SU-DHL-6 (cell line): Measurements from ENCODE around the gene LRRK1.

ENCODE experiments used
- H2AFZ ChIP-seq: fragments of 200-600 bp; sonication (generic); 2 replicates; pipeline ENCODE4 v1.6.1; 2014; ENCODE audit warnings: low read depth, mild to moderate bottlenecking, moderate library complexity, mixed read lengths, antibody characterized with exemption, low read length; ENCODE audit not compliant: severe bottlenecking
- H3F3A ChIP-seq: fragments of 200-600 bp; shearing (Covaris generic); 2 replicates; pipeline ENCODE4 v1.6.0; 2016; ENCODE audit warnings: antibody characterized with exemption, mild to moderate bottlenecking; ENCODE audit not compliant: insufficient read depth
- H3K27ac ChIP-seq: fragments of 200-600 bp; sonication (generic); 2 replicates; pipeline ENCODE4 v1.5.1; 2016; ENCODE audit warnings: low read depth, mild to moderate bottlenecking, low read length, moderate library complexity, mixed read lengths
- H3K27me3 ChIP-seq: fragments of 200-600 bp; sonication (generic), shearing (Covaris generic); 2 replicates; pipeline ENCODE4 v1.6.0; 2014; ENCODE audit warnings: mild to moderate bottlenecking, low read length
- H3K36me3 ChIP-seq: fragments of 200-600 bp; sonication (generic); 2 replicates; pipeline ENCODE4 v1.6.1; 2014; ENCODE audit warnings: mild to moderate bottlenecking, low read length, mixed read lengths
- H3K4me2 ChIP-seq: fragments of 300-600, 200-600 bp; shearing (Covaris generic), sonication (generic); 2 replicates; pipeline ENCODE4 v1.6.0; 2014; ENCODE audit warnings: low read length, low read depth, mild to moderate bottlenecking; ENCODE audit not compliant: poor library complexity, severe bottlenecking
- H3K4me3 ChIP-seq: fragments of 200-600 bp; sonication (generic); 2 replicates; pipeline ENCODE4 v1.5.1; 2014; ENCODE audit warnings: antibody characterized with exemption, low read length, mild to moderate bottlenecking, mixed read lengths; ENCODE audit not compliant: insufficient read depth, poor library complexity, severe bottlenecking
- H3K79me2 ChIP-seq: fragments of 200-600 bp; sonication (generic); 2 replicates; pipeline ENCODE4 v1.6.1; 2014; ENCODE audit warnings: mild to moderate bottlenecking, low read length, moderate library complexity; ENCODE audit not compliant: insufficient read depth
- H3K9ac ChIP-seq: fragments of 200-600 bp; sonication (generic); 2 replicates; pipeline ENCODE4 v1.7.0; 2014; ENCODE audit warnings: mild to moderate bottlenecking, low read length
- H3K9me2 ChIP-seq: fragments of 200-600 bp; sonication (generic); replicated peaks from 2 replicates; pipeline ENCODE4 v1.6.1; 2014; ENCODE audit warnings: low read length; ENCODE audit not compliant: insufficient read depth
- H3K9me3 ChIP-seq: fragments of 200-600 bp; sonication (generic); 2 replicates; pipeline ENCODE4 v1.6.1; 2014; ENCODE audit warnings: low read length, mixed read lengths; ENCODE audit not compliant: insufficient read depth
- H4K20me1 ChIP-seq: fragments of 200-600 bp; sonication (generic); 2 replicates; pipeline ENCODE4 v1.6.1; 2014; ENCODE audit warnings: low read depth, mild to moderate bottlenecking, antibody characterized with exemption, low read length, moderate library complexity, mixed read lengths
- EZH2phosphoT487 ChIP-seq: fragments of 200-600 bp; sonication (generic), shearing (Covaris generic); conservative IDR thresholded peaks from 2 replicates; pipeline ENCODE4 v1.6.1; 2018; ENCODE audit warnings: mild to moderate bottlenecking, antibody characterized with exemption, low read length, moderate library complexity, mixed read lengths
- TF ChIP-seq, protein P1 (sequence below): fragments of 200-600 bp; sonication (generic); IDR thresholded peaks from one replicate; pipeline ENCODE4 v1.5.1; 2017; ENCODE audit warnings: antibody characterized with exemption, mild to moderate bottlenecking, low read length, moderate library complexity; ENCODE audit not compliant: insufficient read depth, poor library complexity, severe bottlenecking

LRRK1 gene

DNA sequence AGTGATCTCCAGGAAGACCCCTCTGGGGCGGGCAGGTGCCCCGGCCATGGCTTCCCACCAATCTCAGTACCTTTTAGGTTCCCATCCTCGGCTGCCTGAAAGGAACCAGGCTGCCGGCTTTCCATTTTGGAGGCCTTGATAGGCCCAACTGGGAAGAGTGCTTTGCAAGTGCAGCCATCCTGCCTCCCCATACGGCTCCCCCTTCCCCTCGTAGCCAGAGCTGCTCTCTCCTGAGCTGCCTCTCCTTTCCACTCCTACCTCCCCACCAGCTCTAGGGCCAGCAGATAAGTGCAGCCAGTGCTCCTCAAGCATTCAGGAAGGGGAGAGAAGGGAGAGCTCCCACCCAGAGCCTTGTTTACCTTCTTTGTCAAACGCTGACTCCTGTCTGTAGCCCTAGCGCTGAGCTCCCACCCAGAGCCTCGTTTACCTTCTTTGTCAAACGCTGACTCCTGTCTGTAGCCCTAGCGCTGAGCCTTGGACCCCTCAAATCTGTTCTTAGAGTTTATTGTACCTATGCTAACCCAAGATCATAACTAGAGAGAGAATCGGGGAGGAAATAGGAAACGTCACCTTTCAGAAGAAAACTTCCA lies 133.0 kb downstream of the LRRK1 start:
- Histone ChIP-seq H3K36me3 (peaks cover 23% of the 10 kb centered on the region), H3F3A (no peaks in the 10 kb centered on the region), H3K79me2 (no peaks in the 10 kb centered on the region), H3K4me3 (no peak overlapping the region), H3K27ac (no peak overlapping the region), H3K9me3 (no peaks in the 10 kb centered on the region), H3K27me3 (no peaks in the 10 kb centered on the region), H3K4me2 (no peak overlapping the region), H2AFZ (no peak overlapping the region), H4K20me1 (no peaks in the 10 kb centered on the region), H3K9ac (no peak overlapping the region), H3K9me2 (no peaks in the 10 kb centered on the region)
- no peak for TF ChIP-seq EZH2phosphoT487

- TF ChIP-seq, protein P1, sequence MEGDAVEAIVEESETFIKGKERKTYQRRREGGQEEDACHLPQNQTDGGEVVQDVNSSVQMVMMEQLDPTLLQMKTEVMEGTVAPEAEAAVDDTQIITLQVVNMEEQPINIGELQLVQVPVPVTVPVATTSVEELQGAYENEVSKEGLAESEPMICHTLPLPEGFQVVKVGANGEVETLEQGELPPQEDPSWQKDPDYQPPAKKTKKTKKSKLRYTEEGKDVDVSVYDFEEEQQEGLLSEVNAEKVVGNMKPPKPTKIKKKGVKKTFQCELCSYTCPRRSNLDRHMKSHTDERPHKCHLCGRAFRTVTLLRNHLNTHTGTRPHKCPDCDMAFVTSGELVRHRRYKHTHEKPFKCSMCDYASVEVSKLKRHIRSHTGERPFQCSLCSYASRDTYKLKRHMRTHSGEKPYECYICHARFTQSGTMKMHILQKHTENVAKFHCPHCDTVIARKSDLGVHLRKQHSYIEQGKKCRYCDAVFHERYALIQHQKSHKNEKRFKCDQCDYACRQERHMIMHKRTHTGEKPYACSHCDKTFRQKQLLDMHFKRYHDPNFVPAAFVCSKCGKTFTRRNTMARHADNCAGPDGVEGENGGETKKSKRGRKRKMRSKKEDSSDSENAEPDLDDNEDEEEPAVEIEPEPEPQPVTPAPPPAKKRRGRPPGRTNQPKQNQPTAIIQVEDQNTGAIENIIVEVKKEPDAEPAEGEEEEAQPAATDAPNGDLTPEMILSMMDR, result no peak
- TF ChIP-seq EZH2phosphoT487, result no peak
- Histone ChIP-seq H3K9me2 (no peaks in the 10 kb centered on the region), H3K4me2 (no peak overlapping the region), H4K20me1 (no peaks in the 10 kb centered on the region), H2AFZ (no peak overlapping the region), H3K9ac (no peak overlapping the region), H3K27me3 (no peaks in the 10 kb centered on the region), H3F3A (no peaks in the 10 kb centered on the region), H3K79me2 (no peaks in the 10 kb centered on the region), H3K4me3 (no peak overlapping the region), H3K36me3 (peaks cover 24% of the 10 kb centered on the region), H3K9me3 (no peaks in the 10 kb centered on the region), H3K27ac (no peak overlapping the region)
These were observed 133.5 kb downstream of the LRRK1 start for GRCh38 chr15:101052681-101053121.

- no peaks in the 10 kb centered on the region for H3K9me3 ChIP-seq
- H3F3A ChIP-seq, result no peaks in the 10 kb centered on the region
- H3K9ac ChIP-seq, result no peak overlapping the region
- no peaks in the 10 kb centered on the region for H3K27me3 ChIP-seq
- peaks cover 18% of the 10 kb centered on the region for H3K36me3 ChIP-seq
- H2AFZ ChIP-seq, result no peak overlapping the region
- TF ChIP-seq EZH2phosphoT487, result no peak
- TF ChIP-seq, protein P1, result no peak
- H4K20me1 ChIP-seq, result no peaks in the 10 kb centered on the region
- H3K27ac ChIP-seq, result no peak overlapping the region
- no peak overlapping the region for H3K4me3 ChIP-seq
- H3K9me2 ChIP-seq, result no peaks in the 10 kb centered on the region
- no peaks in the 10 kb centered on the region for H3K79me2 ChIP-seq
- no peak overlapping the region for H3K4me2 ChIP-seq
These were observed 134.1 kb downstream of the LRRK1 start for GRCh38 chr15:101053261-101053660.

GRCh38 chr15:101054116-101054515 lies 135.0 kb downstream of the LRRK1 start:
- TF ChIP-seq EZH2phosphoT487, result no peak
- TF ChIP-seq, protein P1, result no peak
- no peaks in the 10 kb centered on the region for H3K9me2 ChIP-seq
- H3K36me3 ChIP-seq, result peaks cover 17% of the 10 kb centered on the region
- no peak overlapping the region for H3K9ac ChIP-seq
- H3F3A ChIP-seq, result no peaks in the 10 kb centered on the region
- no peak overlapping the region for H2AFZ ChIP-seq
- no peaks in the 10 kb centered on the region for H3K79me2 ChIP-seq
- H4K20me1 ChIP-seq, result no peaks in the 10 kb centered on the region
- no peak overlapping the region for H3K4me2 ChIP-seq
- no peaks in the 10 kb centered on the region for H3K9me3 ChIP-seq
- H3K4me3 ChIP-seq, result no peak overlapping the region
- no peaks in the 10 kb centered on the region for H3K27me3 ChIP-seq
- no peak overlapping the region for H3K27ac ChIP-seq
